22Rv1 (cell line): ENCODE measurements around the gene SAT1.

Experiments
- ZFX ChIP-seq: fragments of 450-650 bp; IDR thresholded peaks from 2 replicates; pipeline ENCODE4 v1.6.1; 2017; ENCODE audit warnings: antibody characterized with exemption, borderline replicate concordance
- TF ChIP-seq, protein P1 (sequence below): fragments of 450-650 bp; IDR thresholded peaks from 2 replicates; pipeline ENCODE4 v1.5.1; 2017; ENCODE audit warnings: mild to moderate bottlenecking

DNA sequence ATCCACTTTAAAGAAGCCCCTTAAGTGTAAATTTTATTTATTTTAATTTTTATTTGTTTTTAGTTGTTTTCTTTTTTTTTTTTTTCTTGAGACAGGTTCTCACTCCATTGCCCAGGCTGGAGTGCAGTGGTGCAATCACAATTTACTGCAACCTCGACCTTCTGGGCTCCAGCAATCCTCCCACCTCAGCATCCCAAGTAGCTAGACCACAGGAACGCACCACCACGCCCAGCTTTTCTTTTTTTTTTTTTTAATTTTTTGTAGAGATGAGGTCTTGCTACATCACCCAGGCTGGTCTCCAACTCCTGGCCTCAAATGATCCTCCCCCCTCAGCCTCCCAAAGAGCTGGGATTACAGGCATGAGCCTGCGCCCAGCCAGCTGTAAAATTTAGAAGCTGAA, 6.0 kb downstream of the SAT1 start:
- TF ChIP-seq, protein P1, sequence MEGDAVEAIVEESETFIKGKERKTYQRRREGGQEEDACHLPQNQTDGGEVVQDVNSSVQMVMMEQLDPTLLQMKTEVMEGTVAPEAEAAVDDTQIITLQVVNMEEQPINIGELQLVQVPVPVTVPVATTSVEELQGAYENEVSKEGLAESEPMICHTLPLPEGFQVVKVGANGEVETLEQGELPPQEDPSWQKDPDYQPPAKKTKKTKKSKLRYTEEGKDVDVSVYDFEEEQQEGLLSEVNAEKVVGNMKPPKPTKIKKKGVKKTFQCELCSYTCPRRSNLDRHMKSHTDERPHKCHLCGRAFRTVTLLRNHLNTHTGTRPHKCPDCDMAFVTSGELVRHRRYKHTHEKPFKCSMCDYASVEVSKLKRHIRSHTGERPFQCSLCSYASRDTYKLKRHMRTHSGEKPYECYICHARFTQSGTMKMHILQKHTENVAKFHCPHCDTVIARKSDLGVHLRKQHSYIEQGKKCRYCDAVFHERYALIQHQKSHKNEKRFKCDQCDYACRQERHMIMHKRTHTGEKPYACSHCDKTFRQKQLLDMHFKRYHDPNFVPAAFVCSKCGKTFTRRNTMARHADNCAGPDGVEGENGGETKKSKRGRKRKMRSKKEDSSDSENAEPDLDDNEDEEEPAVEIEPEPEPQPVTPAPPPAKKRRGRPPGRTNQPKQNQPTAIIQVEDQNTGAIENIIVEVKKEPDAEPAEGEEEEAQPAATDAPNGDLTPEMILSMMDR, result no peak
- TF ChIP-seq ZFX, result no peak
